ENCODE data around the gene NPR2.

The NPR2 gene

DNA sequence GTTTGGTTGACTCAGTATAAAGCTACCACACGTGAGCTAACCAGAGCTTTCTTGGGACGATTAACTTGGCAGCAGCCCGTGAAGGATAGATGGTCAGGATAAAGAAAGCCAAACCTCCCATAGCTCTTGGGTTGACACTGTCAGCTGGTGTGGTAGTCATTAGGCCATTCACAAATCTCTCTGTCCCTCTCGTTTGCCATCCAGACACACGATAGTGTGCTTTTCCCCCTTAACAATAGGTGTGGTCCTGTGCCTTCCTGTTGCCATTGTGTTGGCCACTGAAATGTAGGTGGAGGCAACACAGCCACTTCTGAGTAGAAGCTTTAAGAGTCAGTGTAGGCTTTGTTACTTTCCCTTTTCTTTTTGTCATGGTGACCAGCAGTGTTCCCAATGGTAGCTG is 67.1 kb downstream of the NPR2 start:
- H3K36me3 ChIP-seq (replicated peaks), result no peaks in the 10 kb centered on the region
- DNase-seq, result no peak
- H3K27me3 ChIP-seq (replicated peaks), result peaks cover 1% of the 10 kb centered on the region
- H3K27ac ChIP-seq, result no peak overlapping the region
- TF ChIP-seq, protein P1, sequence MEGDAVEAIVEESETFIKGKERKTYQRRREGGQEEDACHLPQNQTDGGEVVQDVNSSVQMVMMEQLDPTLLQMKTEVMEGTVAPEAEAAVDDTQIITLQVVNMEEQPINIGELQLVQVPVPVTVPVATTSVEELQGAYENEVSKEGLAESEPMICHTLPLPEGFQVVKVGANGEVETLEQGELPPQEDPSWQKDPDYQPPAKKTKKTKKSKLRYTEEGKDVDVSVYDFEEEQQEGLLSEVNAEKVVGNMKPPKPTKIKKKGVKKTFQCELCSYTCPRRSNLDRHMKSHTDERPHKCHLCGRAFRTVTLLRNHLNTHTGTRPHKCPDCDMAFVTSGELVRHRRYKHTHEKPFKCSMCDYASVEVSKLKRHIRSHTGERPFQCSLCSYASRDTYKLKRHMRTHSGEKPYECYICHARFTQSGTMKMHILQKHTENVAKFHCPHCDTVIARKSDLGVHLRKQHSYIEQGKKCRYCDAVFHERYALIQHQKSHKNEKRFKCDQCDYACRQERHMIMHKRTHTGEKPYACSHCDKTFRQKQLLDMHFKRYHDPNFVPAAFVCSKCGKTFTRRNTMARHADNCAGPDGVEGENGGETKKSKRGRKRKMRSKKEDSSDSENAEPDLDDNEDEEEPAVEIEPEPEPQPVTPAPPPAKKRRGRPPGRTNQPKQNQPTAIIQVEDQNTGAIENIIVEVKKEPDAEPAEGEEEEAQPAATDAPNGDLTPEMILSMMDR (IDR thresholded peaks at IDR 0.05; ENCODE audit: low read depth, low read length, missing control alignments), result no peak
- in situ Hi-C loops (cut with HindIII; ENCODE audit: low pct_ligation_motif_present, low sequenced_read_pairs), result no loop called here
- no peak overlapping the region for H3K4me3 ChIP-seq (ENCODE audit: low read depth, low read length)
